K562 (cell line): ENCODE results near the gene HNRNPLL. TPM values are rescaled to one million over a fixed set of nuclear protein-coding genes. Genes with fewer than 3 reads are reported as not detected.

ENCODE experiments used
- ATAC-seq: fragments of 200-7000 bp; cut with Tn5 transposase; 3 replicates; pipeline ENCODE4 v1.9.1; 2020; ENCODE audit warnings: moderate library complexity
- BruUV-seq: library from RNA; stranded (reverse); fragments of 400-500 nt; replicated peaks from 2 replicates; lab custom pipeline; 2021; lab: Mats Ljungman, UMichigan
- CTCF ChIA-PET: fragments of 300-600 bp; formaldehyde crosslinking; extraction: SDS; loops from one replicate; lab custom pipeline; 2021; ENCODE audit warnings: low intra/inter-chr PET ratio; lab: Yijun Ruan, JAX
- POLR2A ChIA-PET: fragments of 300-600, 350-650 bp; sonication (Branson Sonifier 250); formaldehyde crosslinking; extraction: SDS; loops from one replicate; lab custom pipeline; 2021; ENCODE audit warnings: antibody characterized with exemption, inconsistent platforms; lab: Yijun Ruan, JAX
- DNase-seq, 4 experiments: peaks; one replicate each; pipeline versions ENCODE4 v3.0.0 to v3.0.0-alpha.2; 2011 to 2018; ENCODE audit warnings: low spot score in 3 of 4, mixed read lengths in 3 of 4; ENCODE audit errors: extremely low read depth in 1 of 4
- FAIRE-seq: peaks from 2 replicates; lab custom pipeline; 2011; peaks lifted over from hg19 to GRCh38; lab: Jason Lieb, UNC
- H2AFZ ChIP-seq: 2 replicates; pipeline ENCODE4 v1.6.0; 2011; ENCODE audit warnings: low read depth, low read length, control low read depth, inconsistent platforms
- H3K27ac ChIP-seq: fragments of 200-600 bp; 3 replicates; pipeline ENCODE4 v1.8.0; 2011; ENCODE audit warnings: low read depth, mild to moderate bottlenecking, control low read depth, inconsistent platforms, low read length, moderate library complexity, mixed read lengths; ENCODE audit errors: extremely low read depth
- H3K27me3 ChIP-seq, 2 experiments: fragments of 300-600 bp in 1 of 2; 2 replicates in 1 of 2; 3 replicates in 1 of 2; pipeline versions ENCODE4 v1.6.0 to v1.8.0; 2011; ENCODE audit warnings: inconsistent platforms in 2 of 2, low read length in 2 of 2, mild to moderate bottlenecking in 1 of 2, mixed read lengths in 1 of 2, moderate library complexity in 1 of 2; ENCODE audit not compliant: control insufficient read depth in 2 of 2, insufficient read depth in 2 of 2
- H3K36me3 ChIP-seq: fragments of 300-600 bp; 3 replicates; pipeline ENCODE4 v1.8.0; 2011; ENCODE audit warnings: mild to moderate bottlenecking, low read length, inconsistent platforms; ENCODE audit not compliant: control insufficient read depth, insufficient read depth
- H3K4me1 ChIP-seq, 2 experiments: fragments of 200-600 bp in 1 of 2; replicated peaks in 1 of 2; 2 replicates in 1 of 2; 3 replicates in 1 of 2; pipeline versions ENCODE4 v1.5.1 to v1.8.0; 2011; ENCODE audit warnings: inconsistent platforms in 2 of 2, low read length in 2 of 2, mild to moderate bottlenecking in 1 of 2, mixed read lengths in 1 of 2, moderate library complexity in 1 of 2; ENCODE audit not compliant: control insufficient read depth in 2 of 2, insufficient read depth in 2 of 2
- H3K4me2 ChIP-seq: 2 replicates; pipeline ENCODE4 v1.6.1; 2011; ENCODE audit warnings: low read length, control low read depth, inconsistent platforms, mixed read lengths; ENCODE audit not compliant: insufficient read depth
- H3K4me3 ChIP-seq: fragments of 200-600 bp; sonication (generic), shearing (Covaris generic); 2 replicates; pipeline ENCODE4 v1.5.1; 2016; ENCODE audit warnings: control low read depth, inconsistent platforms
- H3K79me2 ChIP-seq: fragments of 200-600 bp; 3 replicates; pipeline ENCODE4 v1.8.0; 2011; ENCODE audit warnings: low read length, inconsistent platforms; ENCODE audit not compliant: control insufficient read depth, insufficient read depth
- H3K9ac ChIP-seq, 2 experiments: 2 replicates each; pipeline versions ENCODE4 v1.6.0 to v1.6.1; 2011; ENCODE audit warnings: low read depth in 2 of 2, low read length in 2 of 2, control low read depth in 1 of 2, inconsistent platforms in 1 of 2, mild to moderate bottlenecking in 1 of 2, mixed read lengths in 1 of 2; ENCODE audit not compliant: insufficient read depth in 1 of 2
- H3K9me1 ChIP-seq: one replicate; pipeline ENCODE4 v1.6.0; 2011; ENCODE audit warnings: inconsistent platforms, mild to moderate bottlenecking, low read length, moderate library complexity; ENCODE audit not compliant: control insufficient read depth, insufficient read depth
- H3K9me3 ChIP-seq: replicated peaks from 2 replicates; pipeline ENCODE4 v1.5.1; 2011; ENCODE audit warnings: low read depth, low read length, inconsistent platforms; ENCODE audit not compliant: control insufficient read depth, insufficient read depth
- H4K20me1 ChIP-seq: replicated peaks from 2 replicates; pipeline ENCODE4 v1.6.1; 2011; ENCODE audit warnings: low read length, inconsistent platforms, mixed read lengths; ENCODE audit not compliant: control insufficient read depth, insufficient read depth
- CREM ChIP-seq: IDR thresholded peaks from 2 replicates; pipeline ENCODE4 v1.6.1; 2014; ENCODE audit warnings: antibody characterized with exemption, low read depth
- FIP1L1 ChIP-seq: fragments of 200-400 bp; formaldehyde crosslinking; IDR thresholded peaks from 2 replicates; pipeline ENCODE4 v1.6.1; 2018; ENCODE audit warnings: mild to moderate bottlenecking, low read depth, low read length; ENCODE audit not compliant: poor library complexity, severe bottlenecking
- HDAC1 ChIP-seq, 2 experiments: fragments of 450-650 bp; IDR thresholded peaks; 2 replicates each; pipeline ENCODE4 v1.6.1; 2016 to 2017; ENCODE audit warnings: inconsistent platforms in 1 of 2, mild to moderate bottlenecking in 1 of 2, moderate library complexity in 1 of 2
- MYC ChIP-seq, 2 experiments: fragments of 250-450 bp in 1 of 2; sonication (Bioruptor Pico) in 1 of 2; IDR thresholded peaks; 2 replicates each; pipeline versions ENCODE4 v1.5.1 to v1.6.1; 2012 to 2021; ENCODE audit warnings: low read depth in 2 of 2, borderline replicate concordance in 1 of 2, improper control_type of control experiment in 1 of 2, low read length in 1 of 2, mild to moderate bottlenecking in 1 of 2, moderate library complexity in 1 of 2
- POLR2AphosphoS5 ChIP-seq: IDR thresholded peaks from 2 replicates; pipeline ENCODE4 v1.6.1; 2011; ENCODE audit warnings: mild to moderate bottlenecking, low read depth, low read length, moderate library complexity; ENCODE audit not compliant: control insufficient read depth, insufficient read depth
- STAT5A ChIP-seq: IDR thresholded peaks from 2 replicates; pipeline ENCODE4 v1.6.1; 2012; ENCODE audit warnings: low read length, inconsistent platforms, borderline replicate concordance
- STAT5B ChIP-seq: fragments of 250-450 bp; sonication (Bioruptor Pico); IDR thresholded peaks from 2 replicates; pipeline ENCODE4 v1.8.0; 2021; ENCODE audit warnings: mild to moderate bottlenecking, inconsistent platforms
- ZNF140 ChIP-seq: fragments of 250-450 bp; sonication (Bioruptor Pico); IDR thresholded peaks from 2 replicates; pipeline ENCODE4 v1.8.0; 2021; ENCODE audit warnings: moderate library complexity, mild to moderate bottlenecking, inconsistent platforms
- ZNF24 ChIP-seq: fragments of 450-650 bp; IDR thresholded peaks from 2 replicates; pipeline ENCODE4 v1.6.1; 2016
- WGBS: fragments of 100-300 bp; shearing (Covaris generic); methylation state at CpG from one replicate; pipeline ENCODE4 v1.1.6; 2016; ENCODE audit warnings: low coverage, mixed read lengths; ENCODE audit not compliant: insufficient coverage; ENCODE audit errors: missing lambda C conversion rate; 5-methylcytosine and 5-hydroxymethylcytosine counted together
- in situ Hi-C: fragments of 300-500 bp; cut with MboI; formaldehyde crosslinking; loops from 4 replicates; pipeline ENCODE4 v1.15.0; 2018; ENCODE audit warnings: inconsistent platforms, mixed read lengths
- intact Hi-C: fragments of 100-400 bp; cut with micrococcal nuclease; formaldehyde crosslinking; loops from 2 replicates; pipeline ENCODE4 v1.14.2; 2022
- polyA plus RNA-seq, 8 experiments: library from polyadenylated mRNA; depleted of rRNA in 4 of 8; stranded (reverse) in 5 of 8; unstranded in 3 of 8; fragments of >200 nt; fragmentation: Nextera tagmentation in 2 of 8; fragmentation: Illumina TruSeq in 1 of 8; extraction: Ambion mirVana in 2 of 8; extraction: Trizol in 1 of 8; gene quantifications; 2 replicates each; pipeline versions ENCODE4 v1.2.1 to v1.2.3, GENCODE V29; 2011 to 2014; ENCODE audit warnings: inconsistent platforms in 1 of 8, missing spikeins in 1 of 8
- total RNA-seq, 7 experiments: library from RNA; depleted of rRNA in 6 of 7; stranded (reverse); fragments of >200 nt in 6 of 7; fragmentation: Illumina TruSeq in 2 of 7; extraction: Trizol in 2 of 7; gene quantifications; 2 replicates each; pipeline versions ENCODE4 v1.2.1 to v1.2.3, GENCODE V29; 2011 to 2021; ENCODE audit warnings: low replicate concordance in 1 of 7

The HNRNPLL gene
- total and polyA plus RNA-seq, 9 of the 15 experiments (the other 6 are each of a cell fraction or from before 2014, with no cell fraction given), result 19.8 to 135 (median 57.8) TPM

GRCh38 chr2:38586931-38587330, 15.8 kb downstream of the HNRNPLL start:
- WGBS, result 88% methylated on average over 3 of the region's 3 CpGs
- no peaks in the 10 kb centered on the region for H4K20me1 ChIP-seq
- in situ Hi-C loops, result no loop called here
- H3K9me1 ChIP-seq, result no peaks in the 10 kb centered on the region
- no peaks in the 10 kb centered on the region for H3K27me3 ChIP-seq
- H3K9ac ChIP-seq, result no peak overlapping the region
- FAIRE-seq, result no peak
- BruUV-seq, result no TSS peak
- intact Hi-C loops, result no loop called here
- no peak overlapping the region for H3K27ac ChIP-seq
- DNase-seq, result no peak
- no peak for ATAC-seq
- peaks cover 89% of the 10 kb centered on the region for H3K36me3 ChIP-seq
- H3K4me2 ChIP-seq, result no peak overlapping the region
- ChIA-PET CTCF (no interaction called here), POLR2A (interaction anchor here (1.0 to 1.3 kb wide), 4 partner anchors 9 to 30 kb away, joined by 3 to 6 read pairs (median 4); no protein-coding TSS in a partner anchor)
- TF ChIP-seq POLR2AphosphoS5 (0 out of 2 replicates have a peak, but pooled peaks have one; percentile 2), ZNF140 (CRISPR knock-in tag) (no peak)
- no peaks in the 10 kb centered on the region for H3K4me1 ChIP-seq
- H3K4me3 ChIP-seq, result no peak overlapping the region
- H3K9me3 ChIP-seq, result no peaks in the 10 kb centered on the region
- no peak overlapping the region for H2AFZ ChIP-seq
- peaks cover 72% of the 10 kb centered on the region for H3K79me2 ChIP-seq

DNA sequence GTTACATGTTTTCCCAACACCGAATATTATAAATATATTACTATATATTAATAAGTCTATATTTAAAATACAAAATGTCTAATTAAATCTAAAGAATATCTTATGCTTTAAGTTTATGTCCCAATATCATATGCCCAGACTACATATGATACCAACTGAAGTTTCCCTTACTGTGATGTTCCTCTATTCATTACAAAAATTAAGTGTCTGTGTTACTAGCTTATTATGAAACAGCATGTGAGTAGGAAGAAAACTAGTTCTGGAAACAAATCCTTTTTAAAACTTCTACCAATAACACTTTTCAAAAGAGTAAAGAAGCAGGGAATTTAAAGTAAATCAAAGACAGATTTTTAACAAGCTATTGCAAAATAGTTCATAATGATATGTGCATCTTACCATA, 17.8 kb downstream of the HNRNPLL start:
- H3K27ac ChIP-seq, result no peak overlapping the region
- BruUV-seq, result no TSS peak
- ChIA-PET POLR2A (interaction anchor here (1.7 to 2.1 kb wide), 2 partner anchors 81 to 166 kb away, joined by 7 to 12 read pairs; partner anchors contain the start of genes GALM and SRSF7), CTCF (no interaction called here)
- no peaks in the 10 kb centered on the region for H3K4me1 ChIP-seq
- no peaks in the 10 kb centered on the region for H3K27me3 ChIP-seq
- H3K9me3 ChIP-seq, result no peaks in the 10 kb centered on the region
- H3K4me2 ChIP-seq, result no peak overlapping the region
- TF ChIP-seq HDAC1 (IDR thresholded peaks at IDR 0.05) (no peak), STAT5A (no peak), FIP1L1 (no peak), STAT5B (CRISPR knock-in tag) (no peak), ZNF24 (no peak), MYC (IDR thresholded peaks at IDR 0.05; ENCODE audit: low read depth, low read length) (no peak), MYC (CRISPR knock-in tag; IDR thresholded peaks at IDR 0.05; ENCODE audit: borderline replicate concordance, low read depth) (no peak), CREM (no peak)
- WGBS, result 88% methylated on average over 1 of the region's 1 CpG
- H3K36me3 ChIP-seq, result peaks cover 94% of the 10 kb centered on the region
- no peak overlapping the region for H3K4me3 ChIP-seq
- peaks cover 68% of the 10 kb centered on the region for H3K79me2 ChIP-seq
- in situ Hi-C loops (no loop called here), intact Hi-C loops (no loop called here)
- H3K9ac ChIP-seq, result no peak overlapping the region
- no peak for ATAC-seq
- no peak for DNase-seq
- H3K9me1 ChIP-seq, result no peaks in the 10 kb centered on the region
- H4K20me1 ChIP-seq, result no peaks in the 10 kb centered on the region
- no peak for FAIRE-seq
- no peak overlapping the region for H2AFZ ChIP-seq
